VCaP (cell line): ENCODE results near the gene PODXL2.

Experiments used
- H3K27ac ChIP-seq: fragments of 450-650 bp; 2 replicates; pipeline ENCODE4 v1.5.1; 2017
- CTCF ChIP-seq: fragments of 450-650 bp; conservative IDR thresholded peaks from 2 replicates; pipeline ENCODE4 v1.5.1; 2017; ENCODE audit warnings: mild to moderate bottlenecking, moderate library complexity

PODXL2 gene

GRCh38 chr3:127691489-127691888, 62.5 kb downstream of the PODXL2 start:
- no peak for TF ChIP-seq CTCF
- peak overlapping the region; percentile 15; the same call in 1 of the 2 replicates for H3K27ac ChIP-seq

- no peak for TF ChIP-seq CTCF
- no peak overlapping the region for H3K27ac ChIP-seq
These were observed 63.0 kb downstream of the PODXL2 start for GRCh38 chr3:127691974-127692373.

- no peak for TF ChIP-seq CTCF
- peak overlapping the region; percentile 98; the same call in 1 of the 2 replicates for H3K27ac ChIP-seq
These were observed 63.7 kb downstream of the PODXL2 start for GRCh38 chr3:127692501-127693335.

GRCh38 chr3:127693336-127693843, 64.4 kb downstream of the PODXL2 start:
- TF ChIP-seq CTCF, result no peak

GRCh38 chr3:127694467-127695215, 65.7 kb downstream of the PODXL2 start:
- peak; percentile 84 for TF ChIP-seq CTCF
- H3K27ac ChIP-seq, result peak overlapping the region; percentile 98

More at GRCh38 chr3:127693336-127693843, 64.4 kb downstream of the PODXL2 start:
- peak overlapping the region; percentile 98; the same call in 1 of the 2 replicates for H3K27ac ChIP-seq

- H3K27ac ChIP-seq, result peak overlapping the region; percentile 98
- no peak for TF ChIP-seq CTCF
These were observed 68.7 kb downstream of the PODXL2 start for GRCh38 chr3:127697551-127698240.
